ENCODE measurements around the gene MBTPS1.

The MBTPS1 gene

DNA sequence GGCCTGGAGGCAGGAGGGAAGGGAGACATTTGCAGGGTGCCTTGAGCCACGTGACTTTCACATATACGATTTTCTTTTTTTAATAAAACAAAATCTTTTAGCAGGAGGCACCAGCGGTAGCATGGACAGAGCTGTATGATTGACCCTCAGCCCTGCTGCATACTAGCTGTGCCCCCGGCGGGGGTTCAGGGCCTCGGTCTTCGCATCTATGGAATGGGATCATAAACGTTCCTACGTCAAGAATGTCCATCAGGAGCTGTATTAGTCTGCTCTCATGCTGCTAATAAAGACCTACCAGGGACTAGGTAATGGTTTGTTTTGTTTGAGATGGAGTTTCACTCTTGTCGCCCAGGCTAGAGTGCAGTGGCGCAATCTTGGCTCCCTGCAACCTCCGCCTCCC, 101.3 kb downstream of the MBTPS1 start:
- in situ Hi-C loops (cut with HindIII; ENCODE audit: low sequenced_read_pairs) = no loop called here

DNA sequence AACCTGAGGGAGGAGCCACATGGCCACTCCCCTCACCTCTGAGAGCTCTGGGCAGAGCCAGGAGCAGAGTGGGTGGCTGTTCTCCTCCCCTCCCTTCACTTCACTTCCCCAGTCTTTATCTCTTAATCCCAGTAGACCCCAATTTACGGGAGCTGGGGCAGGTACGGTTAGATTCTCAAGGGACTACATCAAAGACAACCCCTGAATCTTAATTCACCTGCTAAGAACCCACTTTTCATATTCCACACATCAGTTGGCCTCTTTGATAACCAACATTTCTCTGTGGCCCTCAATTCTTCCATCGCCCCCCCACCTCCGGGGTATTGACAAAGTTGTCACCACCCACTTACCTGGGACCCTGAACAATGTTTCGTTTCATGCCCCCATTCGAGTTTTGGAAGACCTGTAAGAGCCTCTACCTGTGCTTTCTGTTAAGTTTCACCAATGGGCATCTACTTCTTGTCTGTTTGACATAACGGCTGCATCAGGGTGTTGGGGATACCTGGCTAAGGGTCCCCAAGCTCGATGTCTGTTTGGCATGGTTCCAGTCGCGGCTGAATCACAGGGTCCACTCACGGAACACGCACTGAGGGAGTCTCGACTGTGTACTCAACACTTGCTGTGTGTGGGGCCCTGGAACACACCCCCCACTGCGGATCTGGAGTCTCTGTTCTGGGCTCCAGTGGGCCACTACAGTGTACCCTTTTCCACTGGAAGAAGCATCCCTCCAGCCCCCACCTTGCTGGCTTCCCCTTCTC, 102.0 kb downstream of the MBTPS1 start:
- in situ Hi-C loops (cut with HindIII; ENCODE audit: low sequenced_read_pairs) = no loop called here

DNA sequence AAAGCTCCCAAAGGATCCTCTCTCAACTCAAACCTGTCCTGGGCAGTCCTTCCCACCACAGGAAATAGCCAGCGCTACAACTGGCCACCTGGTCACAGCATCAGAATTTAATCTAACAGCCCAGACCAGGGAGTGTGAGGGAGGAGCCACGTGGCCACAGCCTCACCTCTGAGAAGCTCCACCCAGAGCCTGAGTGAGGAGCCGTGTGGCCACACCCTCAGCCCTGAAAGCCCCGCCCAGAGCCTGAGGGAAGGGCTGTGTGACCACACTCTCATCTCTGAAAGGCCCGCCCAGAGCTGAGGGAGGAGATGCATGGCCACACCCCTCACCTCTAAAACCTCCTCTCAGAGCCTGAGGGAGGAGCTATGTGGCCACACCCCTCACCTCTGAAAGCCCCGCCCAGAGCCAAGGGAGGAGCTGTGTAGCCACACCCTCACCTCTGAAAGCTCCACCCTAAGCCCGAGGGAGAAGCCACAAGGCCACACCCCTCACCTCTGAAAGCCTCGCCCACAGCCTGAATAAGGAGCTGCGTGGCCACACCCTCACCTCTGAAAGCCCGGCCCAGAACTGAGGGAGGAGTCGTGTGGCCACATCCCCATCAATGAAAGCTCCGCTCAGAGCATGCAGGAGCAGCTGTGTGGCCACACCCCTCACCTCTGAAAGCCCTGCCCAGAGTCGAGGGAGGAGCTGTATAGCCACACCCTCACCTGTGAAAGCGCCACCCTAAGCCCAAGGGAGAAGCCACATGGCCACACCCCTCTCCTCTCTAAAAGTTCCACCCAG, 102.8 kb downstream of the MBTPS1 start:
- in situ Hi-C loops (cut with HindIII; ENCODE audit: low sequenced_read_pairs) = no loop called here

DNA sequence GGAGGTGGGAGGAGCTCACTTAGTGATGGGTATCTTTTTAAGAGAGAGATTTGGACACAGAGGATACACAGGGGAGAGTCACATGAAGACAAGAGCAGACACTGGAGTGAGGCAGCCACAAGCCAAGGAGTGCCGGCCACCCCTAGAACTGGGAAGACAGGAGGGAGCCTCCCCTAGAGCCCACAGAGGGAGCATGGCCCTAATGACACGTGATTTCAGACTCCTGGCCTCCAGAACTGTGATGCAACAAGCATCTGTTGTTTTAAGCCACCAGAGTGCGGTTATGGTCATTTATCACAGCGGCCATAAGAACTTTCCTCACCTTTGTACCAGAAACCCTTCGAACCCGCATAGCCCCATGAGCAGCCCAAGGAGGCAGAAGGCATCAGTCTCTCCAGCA, 107.5 kb downstream of the MBTPS1 start:
- in situ Hi-C loops (cut with HindIII; ENCODE audit: low sequenced_read_pairs) = no loop called here

GRCh38 chr16:84007965-84008364, 108.8 kb downstream of the MBTPS1 start:
- in situ Hi-C loops (cut with HindIII; ENCODE audit: low sequenced_read_pairs) = no loop called here

- in situ Hi-C loops (cut with HindIII; ENCODE audit: low sequenced_read_pairs) = no loop called here
These were observed 109.2 kb downstream of the MBTPS1 start for GRCh38 chr16:84007520-84007919.

- in situ Hi-C loops (cut with HindIII; ENCODE audit: low sequenced_read_pairs) = no loop called here
These were observed 111.4 kb downstream of the MBTPS1 start for GRCh38 chr16:84005391-84005790.

DNA sequence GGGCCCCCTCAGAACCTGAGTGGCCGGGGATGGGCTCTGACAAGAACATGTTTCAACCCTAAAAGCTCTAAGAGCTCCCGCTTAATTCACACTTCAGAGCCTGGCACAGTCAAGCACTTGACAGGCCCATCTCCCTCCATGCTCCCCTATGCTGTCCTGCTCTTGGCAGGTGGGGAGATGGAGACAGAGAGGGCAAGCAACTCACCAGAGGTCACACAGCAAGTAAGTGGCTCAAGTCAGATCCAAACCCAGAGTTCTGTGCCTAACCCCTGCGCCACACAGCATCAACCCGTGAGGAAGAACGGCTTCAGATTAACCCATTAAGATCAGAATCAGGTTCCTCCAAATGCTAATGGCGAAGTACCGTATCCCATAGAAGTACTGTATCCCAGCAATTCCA, 112.3 kb downstream of the MBTPS1 start:
- in situ Hi-C loops (cut with HindIII; ENCODE audit: low sequenced_read_pairs) = loop anchor here (5.0 kb wide), 1 partner anchor 63 kb away; no protein-coding TSS in a partner anchor

Measured in endothelial cell of hepatic sinusoid (primary cell).